ENCODE measurements around the gene VEGFC.

The VEGFC gene

DNA sequence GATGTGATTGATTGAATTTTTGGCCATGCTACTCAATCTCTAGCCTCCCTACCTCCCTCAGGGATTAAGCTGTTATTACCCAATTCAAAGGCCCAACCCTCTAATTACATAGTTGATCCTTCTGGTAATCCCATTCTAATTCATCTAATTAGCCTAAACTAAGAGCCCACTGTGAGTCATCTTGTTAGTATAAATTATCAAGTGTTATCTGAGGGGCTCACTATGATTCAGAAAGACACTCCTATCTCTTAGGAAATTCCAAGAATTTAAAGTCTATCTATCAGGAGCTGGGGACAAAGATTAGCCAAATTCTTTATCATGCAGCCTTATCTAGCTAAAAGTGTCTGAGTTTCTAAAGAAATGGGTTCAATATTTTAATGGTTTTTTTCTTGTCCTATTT, 32.9 kb upstream of the VEGFC start:
- no peak overlapping the region for H3K27ac ChIP-seq (ENCODE audit: low read depth, low read length)
- no peaks in the 10 kb centered on the region for H3K4me1 ChIP-seq (ENCODE audit: control insufficient read depth in 5 of 5, insufficient read depth in 5 of 5, low read length in 5 of 5)
- no peak overlapping the region for H3K4me3 ChIP-seq (ENCODE audit: low read depth in 1 of 5, low read length in 5 of 5)
- no peaks in the 10 kb centered on the region for H3K27me3 ChIP-seq (ENCODE audit: control insufficient read depth in 5 of 5, insufficient read depth in 4 of 5, low read length in 5 of 5)
- H3K9ac ChIP-seq (ENCODE audit: low read length in 5 of 5), result no peak overlapping the region
- no peaks in the 10 kb centered on the region for H3K36me3 ChIP-seq (ENCODE audit: control insufficient read depth in 5 of 5, insufficient read depth in 5 of 5, low read length in 5 of 5)
- peaks cover 0 to 4% (median 0%) of the 10 kb centered on the region in 5 donors for H3K9me3 ChIP-seq (ENCODE audit: control insufficient read depth in 5 of 5, low read length in 5 of 5)

DNA sequence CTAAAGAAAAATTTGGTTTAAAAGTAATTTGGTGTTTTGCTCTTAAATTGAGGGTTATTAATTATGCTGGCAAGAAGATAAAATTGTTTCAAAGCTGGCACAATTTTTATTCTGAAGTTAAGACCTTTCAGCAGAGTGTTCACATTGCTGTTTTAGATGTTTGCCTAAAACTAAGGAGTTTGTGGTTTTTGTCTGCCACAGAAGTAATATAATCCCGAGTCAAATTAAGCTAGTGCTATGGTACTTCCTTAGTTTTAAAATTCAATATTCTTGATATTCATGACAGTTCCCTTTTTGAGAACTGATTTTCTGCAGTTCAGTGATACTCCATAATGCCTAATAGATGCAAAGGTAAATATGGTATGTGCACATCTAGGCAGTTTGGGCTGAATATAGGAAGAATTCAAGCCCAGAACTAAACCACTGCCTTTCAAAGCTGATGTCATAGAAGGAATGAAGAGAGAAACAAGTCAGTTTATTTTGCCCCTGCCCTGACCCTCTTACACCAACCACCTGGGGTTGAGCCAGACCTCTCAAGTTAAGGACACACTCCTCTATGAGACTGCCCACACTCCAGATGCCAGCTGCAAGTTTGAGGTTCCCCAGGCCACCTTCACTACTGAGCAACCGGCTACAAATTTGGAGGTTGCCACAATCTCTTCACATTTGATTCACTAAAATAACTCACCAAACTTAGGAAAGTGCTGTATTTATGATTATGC, 32.1 kb upstream of the VEGFC start:
- H3K9me3 ChIP-seq (ENCODE audit: control insufficient read depth in 5 of 5, low read length in 5 of 5), result peaks cover 0 to 4% (median 0%) of the 10 kb centered on the region in 5 donors
- H3K27me3 ChIP-seq (ENCODE audit: control insufficient read depth in 5 of 5, insufficient read depth in 4 of 5, low read length in 5 of 5), result no peaks in the 10 kb centered on the region
- H3K36me3 ChIP-seq (ENCODE audit: control insufficient read depth in 5 of 5, insufficient read depth in 5 of 5, low read length in 5 of 5), result no peaks in the 10 kb centered on the region
- no peaks in the 10 kb centered on the region for H3K4me1 ChIP-seq (ENCODE audit: control insufficient read depth in 5 of 5, insufficient read depth in 5 of 5, low read length in 5 of 5)
- no peak overlapping the region for H3K27ac ChIP-seq (ENCODE audit: low read depth, low read length)
- no peak overlapping the region for H3K4me3 ChIP-seq (ENCODE audit: low read depth in 1 of 5, low read length in 5 of 5)
- H3K9ac ChIP-seq (ENCODE audit: low read length in 5 of 5), result no peak overlapping the region

DNA sequence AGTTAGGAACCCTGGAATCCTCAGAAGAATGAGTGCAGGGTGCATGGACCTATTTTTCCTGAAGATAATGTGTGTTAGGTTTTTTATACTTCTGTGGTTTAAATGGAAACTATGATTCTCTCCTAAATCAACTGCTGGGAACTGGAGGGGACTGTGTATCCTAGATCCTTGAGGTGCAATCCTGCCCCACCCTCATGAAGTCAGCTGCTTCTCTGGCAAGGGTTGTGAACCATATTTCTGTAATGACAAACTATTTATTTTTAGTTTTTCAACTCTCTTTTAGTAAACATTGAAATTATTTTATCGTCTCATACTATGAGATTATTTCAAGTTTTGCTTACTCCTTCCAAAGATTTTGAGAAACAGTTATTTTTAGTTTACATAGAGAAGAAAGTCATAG, 25.8 kb upstream of the VEGFC start:
- Histone ChIP-seq H3K27me3 (ENCODE audit: control insufficient read depth in 5 of 5, insufficient read depth in 4 of 5, low read length in 5 of 5) (no peaks in the 10 kb centered on the region), H3K36me3 (ENCODE audit: control insufficient read depth in 5 of 5, insufficient read depth in 5 of 5, low read length in 5 of 5) (no peaks in the 10 kb centered on the region), H3K4me1 (ENCODE audit: control insufficient read depth in 5 of 5, insufficient read depth in 5 of 5, low read length in 5 of 5) (no peaks in the 10 kb centered on the region), H3K9ac (ENCODE audit: low read length in 5 of 5) (no peak overlapping the region), H3K27ac (ENCODE audit: low read depth, low read length) (no peak overlapping the region), H3K9me3 (ENCODE audit: control insufficient read depth in 5 of 5, low read length in 5 of 5) (no peaks in the 10 kb centered on the region), H3K4me3 (ENCODE audit: low read depth in 1 of 5, low read length in 5 of 5) (no peak overlapping the region)

DNA sequence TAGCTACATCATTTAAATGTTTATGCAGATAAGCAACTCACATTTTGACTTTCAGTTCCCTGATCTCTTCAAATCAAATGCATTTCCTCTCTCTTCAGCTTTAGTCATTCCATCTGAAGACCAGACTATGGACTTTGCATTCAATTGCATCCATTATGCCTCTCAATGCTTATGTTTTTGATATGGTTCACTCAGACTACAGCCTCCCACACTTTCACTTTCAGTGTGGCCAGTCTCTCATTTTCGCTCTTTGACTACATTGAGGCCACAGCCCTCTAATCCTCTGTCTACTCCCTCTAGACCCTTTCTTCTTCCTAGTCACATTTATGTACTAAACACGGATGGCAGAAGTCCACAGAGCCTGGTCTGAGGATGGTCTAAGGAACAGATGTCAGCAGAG, 24.5 kb upstream of the VEGFC start:
- H3K9me3 ChIP-seq (ENCODE audit: control insufficient read depth in 5 of 5, low read length in 5 of 5), result no peaks in the 10 kb centered on the region
- no peak overlapping the region for H3K4me3 ChIP-seq (ENCODE audit: low read depth in 1 of 5, low read length in 5 of 5)
- H3K36me3 ChIP-seq (ENCODE audit: control insufficient read depth in 5 of 5, insufficient read depth in 5 of 5, low read length in 5 of 5), result no peaks in the 10 kb centered on the region
- no peak overlapping the region for H3K9ac ChIP-seq (ENCODE audit: low read length in 5 of 5)
- H3K4me1 ChIP-seq (ENCODE audit: control insufficient read depth in 5 of 5, insufficient read depth in 5 of 5, low read length in 5 of 5), result no peaks in the 10 kb centered on the region
- no peak overlapping the region for H3K27ac ChIP-seq (ENCODE audit: low read depth, low read length)
- H3K27me3 ChIP-seq (ENCODE audit: control insufficient read depth in 5 of 5, insufficient read depth in 4 of 5, low read length in 5 of 5), result no peaks in the 10 kb centered on the region

DNA sequence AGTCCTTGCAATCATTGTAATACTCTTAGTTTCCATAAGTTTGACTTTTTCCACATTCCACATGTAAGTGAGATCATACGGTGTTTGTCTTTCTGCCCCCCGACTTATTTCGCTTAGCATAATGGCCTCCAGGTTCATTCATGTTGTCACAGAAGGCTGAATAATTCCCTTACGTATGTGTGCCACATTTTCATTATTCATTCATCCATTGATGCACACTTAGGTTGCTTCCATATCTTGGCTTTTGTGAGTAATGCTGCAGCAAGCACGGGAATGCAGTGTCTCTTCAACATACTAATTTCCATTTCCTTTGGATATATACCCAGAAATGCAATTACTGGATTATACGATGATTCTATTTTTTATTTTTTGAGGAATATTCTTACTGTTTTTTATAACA, 22.0 kb upstream of the VEGFC start:
- no peaks in the 10 kb centered on the region for H3K27me3 ChIP-seq (ENCODE audit: control insufficient read depth in 5 of 5, insufficient read depth in 4 of 5, low read length in 5 of 5)
- no peak overlapping the region for H3K27ac ChIP-seq (ENCODE audit: low read depth, low read length)
- H3K4me3 ChIP-seq (ENCODE audit: low read depth in 1 of 5, low read length in 5 of 5), result no peak overlapping the region
- H3K9ac ChIP-seq (ENCODE audit: low read length in 5 of 5), result no peak overlapping the region
- peaks cover 0 to 7% (median 0%) of the 10 kb centered on the region in 5 donors for H3K4me1 ChIP-seq (ENCODE audit: control insufficient read depth in 5 of 5, insufficient read depth in 5 of 5, low read length in 5 of 5)
- H3K9me3 ChIP-seq (ENCODE audit: control insufficient read depth in 5 of 5, low read length in 5 of 5), result no peaks in the 10 kb centered on the region
- H3K36me3 ChIP-seq (ENCODE audit: control insufficient read depth in 5 of 5, insufficient read depth in 5 of 5, low read length in 5 of 5), result no peaks in the 10 kb centered on the region

- Histone ChIP-seq H3K4me3 (ENCODE audit: low read depth in 1 of 5, low read length in 5 of 5) (no peak overlapping the region), H3K9me3 (ENCODE audit: control insufficient read depth in 5 of 5, low read length in 5 of 5) (peaks cover 0 to 10% (median 5%) of the 10 kb centered on the region in 5 donors), H3K36me3 (ENCODE audit: control insufficient read depth in 5 of 5, insufficient read depth in 5 of 5, low read length in 5 of 5) (no peaks in the 10 kb centered on the region), H3K27ac (ENCODE audit: low read depth, low read length) (no peak overlapping the region), H3K9ac (ENCODE audit: low read length in 5 of 5) (no peak overlapping the region), H3K27me3 (ENCODE audit: control insufficient read depth in 5 of 5, insufficient read depth in 4 of 5, low read length in 5 of 5) (no peaks in the 10 kb centered on the region), H3K4me1 (ENCODE audit: control insufficient read depth in 5 of 5, insufficient read depth in 5 of 5, low read length in 5 of 5) (peaks cover 0 to 7% (median 0%) of the 10 kb centered on the region in 5 donors)
Observed at GRCh38 chr4:176810481-176811249, 17.9 kb upstream of the VEGFC start.

GRCh38 chr4:176806778-176807375, 14.2 kb upstream of the VEGFC start:
- Histone ChIP-seq H3K27ac (ENCODE audit: low read depth, low read length) (no peak overlapping the region), H3K9ac (ENCODE audit: low read length in 5 of 5) (no peak overlapping the region), H3K9me3 (ENCODE audit: control insufficient read depth in 5 of 5, low read length in 5 of 5) (peaks cover 0 to 10% (median 5%) of the 10 kb centered on the region in 5 donors), H3K4me1 (ENCODE audit: control insufficient read depth in 5 of 5, insufficient read depth in 5 of 5, low read length in 5 of 5) (peaks cover 0 to 7% (median 0%) of the 10 kb centered on the region in 5 donors), H3K27me3 (ENCODE audit: control insufficient read depth in 5 of 5, insufficient read depth in 4 of 5, low read length in 5 of 5) (no peaks in the 10 kb centered on the region), H3K36me3 (ENCODE audit: control insufficient read depth in 5 of 5, insufficient read depth in 5 of 5, low read length in 5 of 5) (no peaks in the 10 kb centered on the region), H3K4me3 (ENCODE audit: low read depth in 1 of 5, low read length in 5 of 5) (no peak overlapping the region)

DNA sequence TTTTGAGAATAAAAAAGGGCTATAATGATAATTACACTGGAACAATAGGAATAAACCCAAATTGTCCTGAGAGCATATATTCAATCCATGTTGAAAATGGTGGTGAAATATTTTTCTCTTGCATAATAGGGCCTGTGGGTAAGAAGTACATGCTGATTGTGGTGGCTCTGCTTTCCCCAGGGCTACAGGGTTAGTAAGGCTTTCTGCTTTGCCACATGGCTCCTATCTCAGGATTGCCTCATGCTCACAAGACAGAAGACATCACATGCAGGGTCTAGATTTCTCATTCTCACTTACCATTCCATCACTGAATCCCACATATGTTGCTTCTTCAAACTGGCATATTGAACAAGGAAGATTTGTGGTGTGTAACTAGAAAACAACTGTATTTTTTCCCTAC, 12.4 kb upstream of the VEGFC start:
- Histone ChIP-seq H3K36me3 (ENCODE audit: control insufficient read depth in 5 of 5, insufficient read depth in 5 of 5, low read length in 5 of 5) (no peaks in the 10 kb centered on the region), H3K27me3 (ENCODE audit: control insufficient read depth in 5 of 5, insufficient read depth in 4 of 5, low read length in 5 of 5) (no peaks in the 10 kb centered on the region), H3K27ac (ENCODE audit: low read depth, low read length) (no peak overlapping the region), H3K4me3 (ENCODE audit: low read depth in 1 of 5, low read length in 5 of 5) (no peak overlapping the region), H3K9ac (ENCODE audit: low read length in 5 of 5) (no peak overlapping the region), H3K4me1 (ENCODE audit: control insufficient read depth in 5 of 5, insufficient read depth in 5 of 5, low read length in 5 of 5) (no peaks in the 10 kb centered on the region), H3K9me3 (ENCODE audit: control insufficient read depth in 5 of 5, low read length in 5 of 5) (peaks cover 0 to 10% (median 5%) of the 10 kb centered on the region in 5 donors)

- H3K27ac ChIP-seq (ENCODE audit: low read depth, low read length), result no peak overlapping the region
Observed at GRCh38 chr4:176800891-176801534, 8.3 kb upstream of the VEGFC start.

DNA sequence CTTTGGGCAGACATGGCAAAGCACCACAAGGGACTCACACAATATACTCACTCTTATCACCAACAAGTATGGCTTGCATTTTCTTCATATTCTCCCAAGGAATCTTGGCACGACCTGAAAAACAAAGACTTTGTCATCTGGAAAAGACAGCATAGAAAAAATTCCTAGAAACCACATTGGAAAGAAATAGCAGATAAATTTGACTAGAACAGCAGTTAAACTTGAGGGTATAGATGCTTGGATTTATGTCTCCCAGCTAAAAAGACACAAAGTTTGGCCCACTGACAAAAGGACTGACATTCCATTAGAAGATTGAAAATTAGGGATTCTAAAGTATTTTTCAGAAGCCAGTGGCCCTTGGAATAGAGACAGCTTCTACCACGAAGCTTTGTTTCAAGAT, 6.9 kb upstream of the VEGFC start:
- H3K4me3 ChIP-seq (ENCODE audit: low read depth in 1 of 5, low read length in 5 of 5), result no peak overlapping the region
- no peak overlapping the region for H3K27ac ChIP-seq (ENCODE audit: low read depth, low read length)
- no peaks in the 10 kb centered on the region for H3K27me3 ChIP-seq (ENCODE audit: control insufficient read depth in 5 of 5, insufficient read depth in 4 of 5, low read length in 5 of 5)
- no peak overlapping the region for H3K9ac ChIP-seq (ENCODE audit: low read length in 5 of 5)
- no peaks in the 10 kb centered on the region for H3K4me1 ChIP-seq (ENCODE audit: control insufficient read depth in 5 of 5, insufficient read depth in 5 of 5, low read length in 5 of 5)
- no peaks in the 10 kb centered on the region for H3K36me3 ChIP-seq (ENCODE audit: control insufficient read depth in 5 of 5, insufficient read depth in 5 of 5, low read length in 5 of 5)
- no peaks in the 10 kb centered on the region for H3K9me3 ChIP-seq (ENCODE audit: control insufficient read depth in 5 of 5, low read length in 5 of 5)

More at GRCh38 chr4:176800891-176801534, 8.3 kb upstream of the VEGFC start:
- Histone ChIP-seq H3K4me1 (ENCODE audit: control insufficient read depth in 5 of 5, insufficient read depth in 5 of 5, low read length in 5 of 5) (no peaks in the 10 kb centered on the region), H3K9me3 (ENCODE audit: control insufficient read depth in 5 of 5, low read length in 5 of 5) (no peaks in the 10 kb centered on the region), H3K36me3 (ENCODE audit: control insufficient read depth in 5 of 5, insufficient read depth in 5 of 5, low read length in 5 of 5) (no peaks in the 10 kb centered on the region), H3K9ac (ENCODE audit: low read length in 5 of 5) (no peak overlapping the region), H3K27me3 (ENCODE audit: control insufficient read depth in 5 of 5, insufficient read depth in 4 of 5, low read length in 5 of 5) (no peaks in the 10 kb centered on the region), H3K4me3 (ENCODE audit: low read depth in 1 of 5, low read length in 5 of 5) (no peak overlapping the region)
